SK-N-SH (cell line): ENCODE data around the gene MINDY3.

Source experiments
- CTCF ChIP-seq: fragments of 200-600 bp; sonication (generic); IDR thresholded peaks from 2 replicates; pipeline ENCODE4 v1.6.1; 2017; ENCODE audit warnings: antibody characterized with exemption, mild to moderate bottlenecking, moderate library complexity
- JUND ChIP-seq: IDR thresholded peaks from 2 replicates; pipeline ENCODE4 v1.4.0; 2012
- MEF2A ChIP-seq: IDR thresholded peaks from 2 replicates; pipeline ENCODE4 v1.4.0; 2012; ENCODE audit warnings: low read depth, borderline replicate concordance
- PBX3 ChIP-seq: IDR thresholded peaks from 2 replicates; pipeline ENCODE4; 2012
- RAD21 ChIP-seq: IDR thresholded peaks from 2 replicates; pipeline ENCODE4 v1.6.1; 2012; ENCODE audit warnings: mild to moderate bottlenecking, low read length
- SMC3 ChIP-seq: IDR thresholded peaks from 2 replicates; pipeline ENCODE4 v1.6.1; 2012; ENCODE audit warnings: low read depth, low read length, improper control_type of control experiment
- ZBTB33 ChIP-seq: IDR thresholded peaks from 2 replicates; pipeline ENCODE4 v1.4.0; 2012; ENCODE audit warnings: low read depth, borderline replicate concordance

GRCh38 chr10:15805395-15806058, 54.8 kb downstream of the MINDY3 start:
- TF ChIP-seq SMC3 (no peak), CTCF (no peak), JUND (no peak), RAD21 (no peak), PBX3 (no peak), ZBTB33 (no peak), MEF2A (no peak)
